ENCODE measurements around the gene TLR6.

DNA sequence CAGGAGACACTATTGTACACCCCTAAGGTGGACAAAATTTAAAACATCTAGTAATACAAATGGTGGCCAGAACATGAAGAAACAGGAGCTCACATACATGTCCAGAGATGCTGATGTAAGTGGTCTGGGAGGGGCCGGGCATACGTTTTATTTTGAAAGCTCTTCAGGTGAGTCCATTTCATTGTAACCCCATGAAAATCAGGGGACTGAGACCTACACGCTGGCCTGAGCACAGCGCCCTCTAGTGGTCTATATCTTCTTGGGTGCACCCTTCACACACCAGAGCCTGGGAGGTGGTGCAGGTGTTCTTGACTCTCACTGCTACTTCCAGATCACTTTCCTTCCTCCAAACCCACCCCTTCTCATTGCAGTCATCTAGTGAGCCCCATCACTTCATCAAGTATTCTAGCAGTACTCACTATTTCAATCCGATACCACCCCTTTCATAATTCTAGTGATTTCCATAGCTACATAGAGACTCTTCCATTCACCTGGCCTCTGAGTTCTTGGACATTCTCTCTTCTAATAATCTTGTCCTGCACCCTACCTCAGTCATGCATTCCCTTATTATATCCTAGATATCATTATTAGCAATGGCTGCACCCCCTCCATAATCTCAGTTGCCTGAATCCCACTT, 4.3 kb upstream of the TLR6 start:
- TF ChIP-seq, protein P1, sequence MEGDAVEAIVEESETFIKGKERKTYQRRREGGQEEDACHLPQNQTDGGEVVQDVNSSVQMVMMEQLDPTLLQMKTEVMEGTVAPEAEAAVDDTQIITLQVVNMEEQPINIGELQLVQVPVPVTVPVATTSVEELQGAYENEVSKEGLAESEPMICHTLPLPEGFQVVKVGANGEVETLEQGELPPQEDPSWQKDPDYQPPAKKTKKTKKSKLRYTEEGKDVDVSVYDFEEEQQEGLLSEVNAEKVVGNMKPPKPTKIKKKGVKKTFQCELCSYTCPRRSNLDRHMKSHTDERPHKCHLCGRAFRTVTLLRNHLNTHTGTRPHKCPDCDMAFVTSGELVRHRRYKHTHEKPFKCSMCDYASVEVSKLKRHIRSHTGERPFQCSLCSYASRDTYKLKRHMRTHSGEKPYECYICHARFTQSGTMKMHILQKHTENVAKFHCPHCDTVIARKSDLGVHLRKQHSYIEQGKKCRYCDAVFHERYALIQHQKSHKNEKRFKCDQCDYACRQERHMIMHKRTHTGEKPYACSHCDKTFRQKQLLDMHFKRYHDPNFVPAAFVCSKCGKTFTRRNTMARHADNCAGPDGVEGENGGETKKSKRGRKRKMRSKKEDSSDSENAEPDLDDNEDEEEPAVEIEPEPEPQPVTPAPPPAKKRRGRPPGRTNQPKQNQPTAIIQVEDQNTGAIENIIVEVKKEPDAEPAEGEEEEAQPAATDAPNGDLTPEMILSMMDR (IDR thresholded peaks at IDR 0.05) = peak in 2 of 3 experiments; percentile 37 to 84
- TF ChIP-seq POLR2A (IDR thresholded peaks at IDR 0.05) = no peak

Measured in testis (tissue), 2 donors.